ENCODE measurements around the gene TSHZ2. TPM values are rescaled to one million over a fixed set of nuclear protein-coding genes. Genes with fewer than 3 reads are reported as not detected.
A peak's percentile ranks its signal among the peaks of the same experiment; 100 is the strongest.
"Not testable (repeated sequence)": the region's sequence is repeated elsewhere in the genome, so short reads cannot be mapped to it uniquely, and the experiment has no call there.

The TSHZ2 gene
- total RNA-seq, 1 donor from 2014 or later, result 11.8 TPM

DNA sequence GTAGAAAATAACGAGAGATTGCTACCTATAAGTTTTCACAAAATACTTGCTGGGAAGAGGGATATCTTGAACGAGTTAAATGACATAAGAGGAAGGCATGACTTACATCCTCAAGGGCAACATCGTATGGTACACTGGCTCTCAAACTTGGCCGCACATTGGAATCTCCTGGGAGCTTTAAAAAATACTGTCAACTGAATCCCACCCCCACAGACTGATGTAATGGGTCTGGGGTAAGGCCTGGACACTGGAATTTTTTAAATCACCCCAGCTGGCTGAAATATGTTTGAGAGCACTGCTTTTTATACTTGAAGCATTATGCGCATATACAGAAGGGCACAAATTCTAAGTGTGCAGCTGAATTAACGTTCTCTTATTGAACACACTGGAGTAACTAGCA lies 8.0 kb upstream of the TSHZ2 start:
- no peak for DNase-seq

DNA sequence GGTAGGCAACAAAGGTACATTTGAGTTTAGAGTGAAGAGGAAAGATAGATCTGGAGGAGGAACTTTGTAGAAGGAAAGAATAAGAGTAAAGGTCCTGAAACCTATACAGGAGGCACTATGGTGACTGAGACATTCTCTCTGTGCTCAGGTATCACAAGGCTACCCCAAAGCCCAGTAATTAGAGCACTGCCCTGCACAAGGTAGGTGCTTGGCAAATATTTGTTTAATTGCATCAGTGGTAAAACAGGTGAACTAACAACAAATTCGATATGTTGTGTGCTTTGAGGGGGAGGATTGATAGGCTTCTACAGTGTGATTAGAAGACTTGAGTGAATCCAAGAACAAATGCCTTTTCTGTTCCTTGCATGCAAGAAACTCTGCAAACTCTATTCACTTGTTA lies 6.8 kb upstream of the TSHZ2 start:
- no peak for DNase-seq

DNA sequence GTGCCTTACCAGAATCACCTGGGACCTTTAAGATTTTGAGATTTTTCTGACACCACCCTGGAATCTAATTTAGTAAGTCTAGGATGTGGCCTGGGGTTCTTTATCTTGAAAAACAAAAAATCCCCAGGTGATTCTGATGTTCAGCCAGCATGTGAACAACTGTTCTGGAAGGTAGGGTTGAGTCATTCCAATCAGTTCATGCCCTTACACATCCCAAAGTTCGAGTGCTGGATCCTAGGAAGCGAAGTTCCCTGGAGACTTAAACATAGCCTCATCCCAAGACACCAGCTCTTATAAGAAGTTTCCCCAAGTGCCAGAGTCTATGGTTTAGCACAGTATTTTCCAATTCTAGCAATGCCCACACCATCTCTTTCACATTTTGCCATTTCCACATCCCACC lies 6.3 kb upstream of the TSHZ2 start:
- DNase-seq, result no peak

DNA sequence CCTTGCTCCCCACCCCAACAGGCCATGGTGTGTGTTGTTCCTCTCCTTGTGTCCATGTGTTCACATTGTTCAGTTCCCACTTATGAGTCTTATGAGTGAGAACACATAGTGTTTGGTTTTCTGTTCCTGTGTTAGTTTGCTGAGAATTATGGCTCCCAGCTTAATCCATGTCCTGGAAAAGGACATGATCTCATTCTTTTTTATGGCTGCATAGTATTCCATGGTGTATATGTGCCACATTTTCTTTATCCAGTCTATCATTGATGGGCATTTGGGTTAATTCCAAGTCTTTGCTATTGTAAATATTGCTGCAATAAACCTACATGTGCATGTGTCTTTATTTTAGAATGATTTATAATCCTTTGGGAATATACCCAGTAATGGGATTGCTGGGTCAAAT lies 5.6 kb upstream of the TSHZ2 start:
- DNase-seq, result not testable (repeated sequence)

DNA sequence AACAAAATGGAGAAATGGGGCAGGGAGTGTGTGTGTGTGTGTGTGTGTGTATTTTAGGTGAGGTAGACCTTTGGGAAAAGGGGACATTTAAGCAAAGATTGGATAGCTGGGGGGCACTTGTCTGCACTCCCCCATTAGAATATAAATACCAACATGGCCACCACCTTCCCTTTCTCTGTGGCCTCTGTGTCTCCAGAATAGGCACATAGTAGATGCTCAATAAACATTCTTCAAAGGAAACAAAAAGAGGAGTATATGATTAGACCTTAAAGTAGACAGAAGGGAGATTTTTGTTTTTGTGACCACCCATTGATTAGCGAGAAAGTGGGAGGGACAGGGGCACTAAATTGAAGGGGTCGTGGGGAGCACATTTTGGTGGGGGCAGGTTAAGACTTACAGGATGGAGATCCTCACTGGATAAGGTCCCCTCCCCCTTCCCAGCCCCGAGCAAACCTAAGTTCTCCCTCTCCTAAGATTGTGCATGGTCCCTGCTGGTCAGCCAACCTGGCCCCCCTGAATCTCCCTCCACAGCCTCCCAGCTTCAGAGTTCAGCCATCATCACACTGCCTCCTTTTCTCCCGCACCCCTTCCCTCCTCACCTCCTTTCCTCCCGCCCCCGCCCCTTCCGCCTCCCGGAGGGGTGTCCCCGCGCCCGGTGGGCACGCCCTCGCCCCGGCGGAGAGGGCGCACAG lies 514 bp upstream of the TSHZ2 start:
- no peak for DNase-seq

DNA sequence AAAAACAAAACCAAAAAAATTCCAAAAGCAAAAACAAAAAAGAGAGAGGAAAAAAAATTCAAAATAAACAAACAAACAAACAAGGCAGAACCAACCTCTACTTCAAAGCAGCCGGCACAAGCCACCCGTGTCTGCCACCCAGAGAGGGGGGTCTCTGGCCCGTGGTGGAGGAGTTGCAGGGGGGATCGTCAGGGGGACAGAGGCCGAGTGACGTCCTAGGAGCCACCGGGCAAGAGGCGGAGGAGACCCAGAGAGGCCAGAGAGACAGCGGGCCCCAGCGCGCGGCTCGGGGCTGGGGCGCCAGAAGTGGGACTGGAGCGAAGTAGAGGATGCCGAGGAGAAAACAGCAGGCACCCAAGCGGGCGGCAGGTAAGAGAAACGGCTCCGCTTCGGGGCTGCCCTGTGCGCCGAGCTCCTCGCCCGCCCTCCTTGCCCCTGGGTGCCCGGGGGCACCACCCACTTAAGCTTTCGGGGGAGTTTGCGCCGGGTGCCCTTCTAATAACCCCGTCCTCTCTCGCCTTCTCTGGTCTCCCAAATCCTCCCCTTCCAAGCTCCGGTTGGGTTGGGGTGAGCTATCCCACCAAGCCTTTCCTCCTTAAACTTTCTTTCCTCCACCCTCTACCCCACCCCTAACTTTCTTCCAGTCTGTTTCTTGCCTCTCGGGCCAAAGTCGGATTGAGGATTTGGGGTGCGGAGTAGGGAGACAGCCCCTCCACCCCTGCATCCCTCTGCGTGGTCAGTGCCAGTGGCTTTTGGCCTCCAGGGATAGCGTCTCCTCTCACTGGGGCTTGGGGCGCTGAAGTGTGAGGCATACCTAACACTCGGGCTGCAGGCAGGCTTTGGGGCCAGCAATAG lies 1.0 kb downstream of the TSHZ2 start:
- peak; percentile 36 for DNase-seq

DNA sequence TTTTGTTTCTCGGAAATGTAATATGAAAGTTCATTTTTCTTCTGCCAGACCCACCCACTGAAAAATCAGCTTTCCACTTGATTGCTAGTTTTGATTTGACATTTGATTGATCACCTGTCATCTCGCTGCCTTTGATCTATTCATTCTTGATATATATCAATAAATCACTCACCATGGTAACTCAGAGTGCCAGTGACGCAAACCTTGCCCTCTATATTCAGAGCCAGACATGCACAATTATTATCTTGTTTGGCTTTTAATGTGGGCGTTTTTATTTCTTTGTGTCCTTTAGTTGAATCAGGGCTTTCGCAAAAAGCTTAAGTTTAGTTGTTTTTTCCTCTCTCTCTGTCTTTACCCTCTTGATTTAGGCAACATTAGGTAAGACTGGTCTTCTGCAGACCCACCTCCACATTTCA lies 2.0 kb downstream of the TSHZ2 start:
- no peak for DNase-seq

DNA sequence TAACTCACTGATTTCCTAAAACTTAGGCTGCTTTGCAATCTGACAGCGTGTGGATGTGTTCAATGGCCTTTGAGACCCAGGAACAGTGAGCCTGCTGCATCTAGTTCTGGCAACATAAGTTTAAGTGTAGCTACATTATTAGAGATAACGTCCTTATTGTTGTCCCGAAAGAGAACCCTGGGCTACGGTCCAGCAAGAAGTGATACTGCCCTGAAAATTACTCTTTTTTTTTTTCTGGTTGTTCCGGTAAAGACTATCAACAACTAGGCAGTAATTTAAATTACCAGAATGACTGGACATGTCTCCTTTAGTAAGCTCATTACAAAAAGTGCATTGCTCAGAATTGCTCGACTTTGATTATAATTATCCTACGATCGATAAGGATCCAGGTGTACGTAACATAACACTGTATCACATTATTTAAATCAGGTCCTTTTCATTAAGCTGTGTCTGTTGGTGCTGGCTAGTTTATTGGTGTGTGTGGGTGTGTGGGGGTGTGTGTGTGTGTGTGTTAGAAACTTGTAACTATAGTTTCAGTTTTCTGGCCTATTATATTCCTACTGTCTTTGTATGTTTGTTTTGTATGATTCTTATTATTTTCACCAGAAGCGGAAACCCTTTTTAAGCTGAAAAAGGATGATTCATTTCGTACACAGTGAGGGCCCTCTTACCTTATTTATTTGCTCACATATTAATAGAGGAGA lies 3.0 kb downstream of the TSHZ2 start:
- no peak for DNase-seq

DNA sequence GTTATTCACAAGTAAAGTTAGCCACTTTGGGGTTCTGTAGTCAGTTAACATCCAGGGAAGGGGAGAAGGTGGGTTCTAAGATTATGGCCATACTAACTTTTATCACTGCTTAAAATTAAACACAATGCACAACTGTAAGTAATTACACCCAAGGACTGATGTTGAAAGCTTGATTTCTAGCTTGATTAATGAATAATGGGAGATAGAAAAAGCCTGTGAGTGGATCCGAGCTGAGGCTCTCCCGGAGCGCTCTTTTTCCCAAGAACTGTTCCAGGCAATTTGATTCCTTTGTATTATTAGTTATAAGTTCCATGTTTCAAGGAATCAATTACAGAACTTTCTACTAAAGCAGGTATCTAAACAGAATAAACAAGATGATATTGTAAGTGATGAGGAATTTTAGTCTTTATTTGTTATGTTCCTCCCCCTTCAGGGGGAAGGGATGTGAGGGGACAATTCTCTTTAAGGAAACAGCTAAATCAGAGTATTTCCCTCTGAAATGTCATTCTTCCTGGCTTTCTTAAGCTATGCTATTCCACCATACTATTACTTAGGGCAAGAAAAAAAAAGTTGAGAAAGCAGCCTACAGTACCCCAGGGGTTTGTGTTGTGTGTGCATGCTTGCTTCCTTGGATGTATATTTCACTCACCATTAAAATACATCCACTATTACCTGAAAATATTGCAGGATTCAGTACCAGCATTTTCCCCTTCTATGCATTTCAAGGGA lies 3.8 kb downstream of the TSHZ2 start:
- no peak for DNase-seq

DNA sequence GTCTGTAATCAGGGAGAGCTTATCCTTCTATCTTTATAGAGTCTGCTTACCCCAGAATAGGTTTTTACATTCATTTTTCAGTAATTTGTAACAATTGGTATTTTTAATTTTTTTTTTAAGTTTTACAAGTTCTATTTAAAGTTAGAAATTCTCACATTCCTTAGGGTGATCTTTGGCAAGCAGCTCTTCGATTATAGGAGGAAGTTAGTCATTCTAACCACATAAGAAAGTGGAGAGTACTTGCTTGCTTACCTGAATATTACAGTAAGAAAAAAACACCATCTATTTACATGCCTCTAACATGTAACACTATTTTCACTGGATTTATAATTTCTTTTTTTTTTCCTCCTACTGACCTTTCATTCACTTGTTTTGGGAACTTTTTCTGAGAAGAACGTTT lies 6.7 kb downstream of the TSHZ2 start:
- DNase-seq, result no peak

DNA sequence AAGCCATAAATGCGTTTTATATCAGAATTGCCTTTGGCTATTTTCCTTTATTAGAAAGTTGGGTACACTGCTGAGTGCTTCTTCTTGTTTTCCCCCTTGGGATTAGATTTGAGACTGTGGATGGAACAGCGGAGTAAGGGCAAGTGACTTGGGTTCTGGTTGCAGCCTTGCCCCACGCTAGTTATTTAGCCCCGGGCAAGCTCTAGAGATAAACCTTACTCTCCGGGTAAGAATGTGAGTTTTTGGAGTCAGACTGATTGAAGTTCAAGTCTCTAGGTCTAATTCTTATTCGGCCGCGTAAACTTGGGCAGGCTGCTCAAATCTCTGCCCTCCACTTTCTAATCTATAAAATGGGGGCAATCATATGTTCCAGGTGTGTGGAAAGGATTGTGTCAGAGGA lies 8.9 kb downstream of the TSHZ2 start:
- no peak for DNase-seq

DNA sequence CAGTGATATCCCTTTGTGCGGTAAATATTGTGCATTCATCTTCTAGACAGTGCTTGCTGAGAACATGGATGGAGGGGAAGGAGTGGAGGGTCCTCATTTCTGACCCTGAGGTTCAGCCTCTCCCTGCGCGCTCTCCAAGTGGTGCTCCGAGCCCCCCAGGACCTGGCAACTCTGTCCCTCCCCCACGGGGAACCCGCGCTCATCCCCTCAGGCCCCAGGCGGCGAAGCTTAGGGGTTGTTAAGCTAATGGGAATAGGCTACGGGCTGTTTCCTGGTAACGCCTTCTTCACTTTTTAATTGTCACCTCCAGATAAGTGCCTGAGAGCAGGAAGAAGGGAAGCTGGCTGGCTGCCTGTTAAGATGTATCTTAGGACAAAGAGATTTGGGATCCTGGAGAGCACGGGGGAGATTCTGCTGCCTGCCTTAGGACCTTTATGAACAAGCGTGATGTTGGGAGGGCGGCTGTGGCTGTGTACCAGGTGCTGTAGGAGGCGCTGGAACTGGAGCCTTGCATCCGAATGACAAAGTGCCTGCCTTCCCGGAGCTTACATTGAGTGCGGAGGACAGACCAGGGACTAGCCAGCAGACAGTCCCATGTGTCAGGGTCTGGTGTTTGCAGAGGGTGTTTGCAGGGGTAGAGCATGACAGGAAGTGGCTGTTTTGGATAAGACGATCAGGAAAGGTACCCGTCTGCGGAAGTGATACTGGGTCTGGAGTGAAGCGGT lies 11.7 kb downstream of the TSHZ2 start:
- DNase-seq, result no peak

DNA sequence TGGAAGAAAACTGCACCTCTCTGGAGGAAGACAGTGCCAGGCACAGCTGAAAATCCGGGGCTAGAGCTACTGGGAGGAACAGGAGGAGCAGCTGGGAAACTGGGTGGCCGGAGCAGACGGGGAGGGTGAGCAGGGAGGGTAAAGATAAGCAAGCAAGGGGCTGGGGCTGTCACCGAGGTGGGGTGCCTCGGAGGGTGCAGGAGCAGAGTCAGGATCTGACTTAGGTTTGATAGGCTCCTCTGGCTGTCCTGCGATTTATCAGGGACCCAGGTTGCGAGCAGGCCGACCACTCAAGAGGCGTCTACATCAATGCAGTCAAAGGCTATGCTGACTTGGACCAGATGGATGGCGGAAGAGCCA lies 12.3 kb downstream of the TSHZ2 start:
- DNase-seq, result no peak

DNA sequence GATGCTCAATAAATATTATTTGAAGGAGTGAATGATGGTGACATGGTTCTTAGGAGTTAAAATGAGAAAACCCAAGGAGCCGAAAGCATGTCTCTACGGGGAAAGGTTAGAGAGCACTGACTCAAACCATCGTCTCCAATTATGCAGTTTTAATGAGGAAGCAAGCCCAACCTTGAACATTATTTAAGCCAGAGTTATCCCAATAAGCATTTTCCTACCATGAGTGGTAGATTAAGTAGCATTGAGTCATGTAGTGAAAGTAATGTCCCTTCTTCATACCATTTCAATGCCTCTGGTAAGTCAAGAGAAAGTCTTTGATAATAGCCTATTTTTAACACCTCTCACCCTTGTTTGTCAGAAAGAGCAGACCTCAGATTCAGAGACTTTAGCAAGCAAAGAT lies 13.5 kb downstream of the TSHZ2 start:
- DNase-seq, result no peak

DNA sequence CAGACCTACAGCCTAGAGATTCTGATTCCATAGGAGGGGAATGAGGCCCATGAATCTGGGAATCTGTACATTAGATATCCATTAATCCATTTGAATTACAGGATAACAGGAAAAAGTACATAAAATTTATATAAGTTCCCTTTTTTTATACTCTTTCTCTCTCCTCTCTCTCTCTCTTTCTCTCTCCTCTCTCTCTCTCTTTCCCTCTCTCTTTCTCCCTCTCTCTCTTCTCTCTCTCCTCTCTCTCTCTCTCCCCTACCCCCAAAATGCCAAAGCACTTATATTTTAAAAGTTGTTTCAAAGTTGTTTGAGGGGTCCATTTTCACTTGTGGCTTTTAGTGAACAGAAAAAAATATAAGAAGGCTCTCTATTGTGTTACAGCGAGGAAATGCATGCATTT lies 15.1 kb downstream of the TSHZ2 start:
- DNase-seq, result no peak

DNA sequence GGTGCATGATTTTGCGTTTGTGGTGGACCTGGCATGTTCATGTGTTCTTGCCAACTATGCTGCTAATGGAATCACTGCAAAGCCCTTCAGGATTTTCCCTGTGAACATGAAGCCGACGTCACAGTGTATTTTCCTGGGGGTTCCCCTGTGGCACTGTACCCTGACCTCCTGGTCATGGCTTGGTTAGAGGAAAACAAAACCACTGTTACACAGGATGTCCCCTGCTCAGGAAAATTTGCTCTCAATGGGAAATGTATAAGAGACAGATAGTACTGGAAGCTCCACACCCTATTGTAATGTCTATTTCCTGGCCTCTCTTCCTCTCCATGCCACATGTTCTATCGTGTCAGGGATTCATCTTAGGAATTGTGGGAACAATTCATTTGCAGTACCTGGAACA lies 19.7 kb downstream of the TSHZ2 start:
- DNase-seq, result no peak

DNA sequence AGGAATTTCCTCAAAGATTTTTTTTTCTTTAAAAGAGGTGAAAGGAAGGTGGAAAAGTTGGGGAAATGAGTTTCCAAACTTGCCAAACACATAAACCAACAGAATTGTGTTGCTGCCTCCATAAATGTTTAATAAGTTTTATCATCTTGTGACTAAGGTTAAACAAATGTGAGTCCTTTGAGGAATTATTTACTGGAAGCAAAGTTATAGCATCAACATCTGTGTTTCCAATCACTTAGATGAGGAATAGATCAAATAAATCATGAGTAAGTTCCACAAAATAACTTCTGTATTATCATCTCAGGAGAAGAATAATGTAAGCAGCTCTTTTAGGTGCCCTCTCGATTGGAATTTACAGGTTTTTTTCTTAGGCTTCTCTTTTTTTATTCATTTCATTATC lies 20.5 kb downstream of the TSHZ2 start:
- no peak for DNase-seq

DNA sequence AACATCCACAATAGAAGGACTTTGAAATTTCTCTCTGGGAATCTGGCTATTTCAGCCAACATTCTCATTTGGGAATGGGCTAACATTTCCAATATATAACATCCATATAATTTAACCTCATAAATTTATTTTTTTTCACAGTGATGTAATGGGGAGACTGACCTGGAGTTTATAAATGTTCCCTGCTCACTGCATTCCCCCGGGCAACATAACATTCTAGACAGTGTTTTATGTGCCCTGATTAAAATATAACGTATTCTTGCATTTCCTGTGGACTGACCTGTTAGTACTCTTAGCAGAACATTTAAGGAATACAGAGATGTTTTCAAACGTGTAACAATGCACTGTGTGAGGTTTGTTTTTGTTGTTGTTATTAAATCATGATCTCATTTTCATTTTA lies 20.9 kb downstream of the TSHZ2 start:
- peak; percentile 31 for DNase-seq

DNA sequence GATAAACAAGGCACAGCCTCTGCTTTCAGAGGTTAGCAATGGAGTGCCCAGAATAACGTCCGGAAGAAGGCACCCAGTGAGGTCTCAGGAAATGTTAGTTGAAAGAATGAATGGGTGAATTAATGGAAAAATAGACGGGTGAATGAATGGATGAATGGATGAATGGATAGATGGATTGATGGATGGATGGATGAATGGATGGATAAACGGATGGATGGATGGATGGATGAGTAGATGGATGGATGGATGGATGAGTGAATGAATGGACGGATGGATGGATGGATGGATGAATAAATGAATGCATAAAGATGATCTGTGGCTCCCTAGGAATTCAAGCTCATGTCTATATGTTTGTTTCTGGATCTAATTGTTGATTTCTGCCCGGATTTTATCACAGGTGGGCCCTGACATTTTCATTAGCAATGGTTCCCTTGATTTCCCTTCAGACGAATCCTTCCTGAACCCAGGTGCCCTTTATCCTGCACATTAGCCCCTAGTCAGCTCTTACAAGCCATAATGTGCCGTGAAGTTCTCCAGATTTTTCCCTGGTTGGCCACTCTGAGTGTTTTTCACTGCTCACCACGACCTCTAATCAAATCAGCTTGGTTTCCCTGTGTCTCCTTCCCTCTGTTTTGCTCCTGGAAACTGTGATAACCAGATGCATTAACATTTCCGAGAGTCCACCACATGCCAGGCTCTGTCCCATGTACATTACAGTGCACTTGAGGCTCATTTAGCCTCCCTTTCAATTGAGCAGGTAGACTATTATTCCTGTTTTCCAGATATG lies 22.2 kb downstream of the TSHZ2 start:
- DNase-seq, result no peak

DNA sequence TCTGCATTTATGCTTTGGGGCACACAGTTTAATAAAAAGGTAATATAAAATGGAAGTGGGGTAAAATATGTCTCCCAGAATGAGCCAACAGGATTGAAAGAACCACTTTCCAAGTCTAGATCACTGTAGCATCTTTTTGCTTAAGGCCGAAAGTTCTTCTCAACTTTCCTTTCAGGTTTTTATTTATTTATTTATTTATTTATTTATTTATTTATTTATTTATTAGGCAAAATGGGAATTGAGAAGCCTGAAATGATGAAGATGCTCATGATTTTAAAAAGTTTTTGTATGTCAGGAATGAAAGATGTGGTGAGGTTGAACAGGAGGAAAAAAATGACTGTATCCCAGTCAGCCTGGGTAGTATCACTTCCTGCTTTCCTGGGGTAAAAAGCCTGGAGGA lies 24.0 kb downstream of the TSHZ2 start:
- no peak for DNase-seq

DNA sequence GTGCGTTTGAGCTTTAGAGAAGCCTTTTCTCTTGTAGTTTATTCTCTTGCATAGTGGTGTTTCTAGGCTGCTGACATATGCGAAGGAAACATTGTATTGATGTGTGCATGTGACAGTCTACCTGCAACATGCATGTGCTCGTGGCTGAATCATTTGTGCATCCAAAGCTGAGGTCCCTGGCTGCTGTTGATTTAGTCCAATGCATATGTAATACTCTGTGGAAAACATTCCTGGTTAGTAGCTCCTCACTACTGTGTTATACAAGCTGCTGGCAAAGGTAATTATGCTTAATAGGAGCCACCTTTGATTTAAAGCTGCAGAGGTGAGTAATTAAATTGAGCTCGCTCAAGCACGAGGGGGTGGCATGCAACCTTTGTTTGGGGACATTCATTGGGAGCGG lies 24.5 kb downstream of the TSHZ2 start:
- DNase-seq, result no peak

All from tongue (tissue), 2 donors.